Measurements from ENCODE around the gene VSIG2.
A peak's percentile ranks its signal among the peaks of the same experiment; 100 is the strongest.

Gene VSIG2

DNA sequence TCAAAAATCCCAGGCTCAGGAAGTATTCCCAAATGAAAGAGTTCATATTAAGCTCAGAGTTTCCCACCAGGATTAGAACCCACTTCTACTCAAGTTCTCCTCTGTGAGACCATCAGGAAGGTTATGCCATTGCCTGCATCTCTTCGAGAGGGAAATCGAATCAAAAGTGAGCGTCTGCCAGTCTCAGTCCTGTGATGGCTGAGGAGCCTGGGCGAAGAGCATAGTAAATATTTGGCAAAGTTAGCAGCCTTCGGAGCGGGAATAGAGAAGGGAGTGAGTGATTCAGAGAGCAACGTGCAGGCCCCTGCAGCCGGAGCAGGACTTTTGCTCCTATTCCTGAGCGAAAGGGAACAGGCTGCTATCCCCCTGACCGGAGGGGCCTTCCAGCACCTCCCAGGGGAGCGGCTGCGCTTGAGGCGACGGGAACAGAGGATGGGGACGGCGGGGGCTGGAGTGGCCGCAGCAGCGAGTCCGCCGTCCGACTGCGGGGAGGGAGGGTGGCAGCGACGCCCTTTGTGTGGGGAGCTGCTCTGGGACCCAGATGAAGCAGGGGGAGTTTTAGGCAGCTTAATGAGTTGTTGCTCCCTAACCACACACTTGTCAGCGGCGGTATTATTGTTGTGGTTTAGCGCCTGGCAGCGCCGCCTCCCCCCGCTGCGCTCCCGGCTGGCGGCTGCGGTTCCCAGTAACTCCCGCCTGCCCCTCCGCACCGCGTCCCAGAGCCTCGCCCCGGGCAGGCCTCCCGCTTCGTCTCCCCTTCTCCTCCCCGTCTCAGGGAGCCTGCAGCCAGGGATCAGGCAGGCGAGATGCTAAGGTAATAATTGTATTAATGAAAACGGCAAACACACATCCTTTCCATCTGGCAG lies 34.0 kb downstream of the VSIG2 start:
- DNase-seq, result peak; percentile 6

DNA sequence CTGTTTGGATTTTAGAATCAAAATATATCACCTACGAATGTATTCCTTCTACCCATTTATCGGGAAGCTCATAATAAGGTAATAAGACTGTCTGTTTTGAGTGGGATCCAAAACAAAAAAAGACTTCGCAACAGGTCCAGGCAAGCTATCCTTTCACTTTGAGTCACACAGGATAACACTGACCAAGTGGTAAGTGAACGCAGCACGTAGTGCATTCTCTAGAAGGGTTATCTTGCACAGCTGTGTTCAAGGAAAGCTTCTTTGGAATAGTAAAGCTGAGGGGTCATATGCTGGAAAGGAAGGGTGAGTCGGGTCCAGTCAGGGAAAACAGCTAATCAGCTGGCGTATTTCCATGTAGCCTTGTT lies 34.7 kb downstream of the VSIG2 start:
- DNase-seq, result no peak

DNA sequence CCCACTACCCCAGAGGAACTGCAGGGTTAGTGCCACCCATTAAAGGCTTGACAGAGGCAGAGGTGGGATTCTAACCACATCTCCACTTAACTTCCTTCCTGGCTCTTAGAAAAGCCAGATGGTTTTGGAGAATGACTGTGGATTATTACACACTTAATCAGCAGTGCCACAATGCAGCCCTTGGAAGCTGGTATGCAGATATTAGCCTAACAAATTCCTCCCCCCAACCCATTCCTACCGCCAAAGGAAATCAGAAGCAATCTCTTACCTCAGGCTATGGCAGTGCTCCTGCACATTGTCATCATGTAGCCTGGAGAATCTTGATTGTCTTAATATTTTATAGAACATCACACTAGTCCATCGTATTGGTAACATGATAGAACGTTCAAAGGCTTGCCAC lies 35.5 kb downstream of the VSIG2 start:
- no peak for DNase-seq

DNA sequence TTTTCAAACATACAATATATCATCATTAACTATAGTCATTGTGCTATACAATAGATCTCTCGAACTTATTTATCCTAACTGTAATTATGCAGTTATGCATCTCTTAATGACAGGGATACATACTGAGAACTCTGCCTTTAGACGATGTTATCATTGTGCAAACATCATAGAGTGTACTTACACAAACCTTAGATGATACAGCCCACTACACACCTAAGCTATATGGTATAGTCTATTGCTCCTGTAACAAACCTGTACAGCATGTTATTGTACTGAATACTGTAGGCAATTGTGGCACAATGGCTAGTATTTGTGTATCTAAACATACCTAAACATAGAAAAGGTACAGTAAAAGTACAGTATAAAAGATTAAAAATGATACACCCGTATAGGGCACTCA lies 39.7 kb downstream of the VSIG2 start:
- DNase-seq, result no peak

DNA sequence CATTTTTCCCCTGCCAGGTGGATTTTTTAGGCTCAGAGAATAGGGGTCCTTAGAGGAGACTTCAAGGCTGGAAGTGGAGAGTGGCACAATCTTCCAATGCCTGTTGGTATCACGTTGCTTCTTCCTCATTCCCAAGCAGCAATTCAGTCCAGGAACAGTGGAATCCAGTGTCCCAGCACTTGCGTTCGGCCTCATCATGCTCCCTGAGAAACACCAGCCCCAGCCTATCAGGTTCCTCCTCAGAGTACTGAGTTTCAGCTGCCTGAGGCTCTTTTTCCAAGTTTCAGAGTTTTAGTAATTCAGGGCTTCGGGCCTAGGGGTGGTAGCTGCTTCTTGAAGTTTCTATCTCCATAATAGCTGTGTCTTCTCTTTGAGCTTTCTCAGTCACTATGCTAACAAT lies 44.2 kb downstream of the VSIG2 start:
- no peak for DNase-seq

DNA sequence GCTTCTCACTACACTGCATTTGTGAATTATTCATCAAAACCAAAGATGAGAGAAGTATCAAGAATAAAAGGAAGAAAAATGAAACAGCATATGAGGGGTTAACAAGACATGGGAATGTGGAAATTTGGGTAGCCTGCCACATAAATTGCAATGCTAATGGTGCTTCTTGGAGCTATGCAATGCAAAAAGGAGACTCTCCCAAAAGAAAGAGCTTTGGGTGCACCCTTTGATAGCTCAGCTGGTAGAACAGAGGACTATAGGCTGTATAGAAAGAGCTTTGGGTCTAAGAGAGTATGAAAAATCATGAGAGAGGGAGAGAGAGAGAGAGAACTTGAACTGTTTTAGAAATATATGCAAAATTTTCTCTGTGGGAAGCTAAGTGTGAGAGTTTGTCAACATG lies 52.0 kb downstream of the VSIG2 start:
- DNase-seq, result no peak

DNA sequence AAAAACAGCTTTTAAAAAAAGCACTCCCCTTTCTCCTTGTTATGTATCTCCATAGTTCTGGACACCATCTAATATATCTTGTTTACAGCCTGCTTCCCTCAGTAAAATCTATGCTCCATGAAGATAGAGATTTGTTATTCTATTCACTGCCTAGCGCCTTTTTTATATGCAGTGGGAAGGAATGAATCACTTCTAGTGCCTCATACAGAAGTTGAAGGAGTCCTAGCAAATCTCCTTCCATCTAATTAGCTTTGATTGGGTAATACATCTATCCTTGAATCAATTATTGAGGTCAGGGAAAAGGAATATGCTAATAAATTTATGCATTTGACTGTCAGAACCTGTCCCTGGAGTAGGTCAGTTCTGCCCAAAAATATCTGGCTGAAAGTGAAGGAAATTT lies 52.5 kb downstream of the VSIG2 start:
- DNase-seq, result no peak
